Transverse colon (tissue), 3 donors: ENCODE data around the gene CA6.

ENCODE experiments used
- EP300 ChIP-seq: sonication (generic); formaldehyde crosslinking; IDR thresholded peaks from one replicate; pipeline ENCODE4 v1.6.1; 2017; ENCODE audit warnings: antibody characterized with exemption, low read depth
- POLR2A ChIP-seq: fragments of 450-650 bp; IDR thresholded peaks from one replicate; pipeline ENCODE4 v1.6.1; 2016; ENCODE audit warnings: antibody characterized with exemption, mild to moderate bottlenecking, moderate library complexity
- TF ChIP-seq, protein P1 (sequence below), 5 experiments: fragments of 200-600 bp in 3 of 5; fragments of 450-650 bp in 2 of 5; sonication (generic) in 3 of 5; IDR thresholded peaks; 1 replicate in 2 of 5; 2 replicates in 3 of 5; pipeline ENCODE4 v1.5.1; 2016 to 2017; ENCODE audit warnings: antibody characterized with exemption in 5 of 5, inconsistent platforms in 3 of 5, mild to moderate bottlenecking in 2 of 5, moderate library complexity in 1 of 5

DNA sequence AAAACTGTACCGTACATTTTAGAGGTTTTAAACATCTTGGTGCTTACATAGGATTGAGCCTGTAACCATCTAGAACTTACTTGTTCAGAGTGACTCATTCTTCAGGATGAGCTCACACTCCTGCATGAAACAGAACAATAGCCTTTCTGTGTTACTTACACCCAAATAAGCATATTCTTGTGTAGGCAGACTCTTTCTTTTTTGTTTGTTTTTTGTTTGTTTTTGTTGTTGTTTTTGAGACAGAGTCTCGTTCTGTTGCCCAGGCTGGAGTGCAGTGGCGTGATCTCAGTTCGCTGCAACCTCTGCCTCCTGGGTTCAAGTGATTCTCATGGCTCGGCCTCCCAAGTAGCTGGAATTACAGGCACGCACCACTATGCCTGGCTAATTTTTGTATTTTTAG is 3.8 kb upstream of the CA6 start:
- TF ChIP-seq, protein P1, sequence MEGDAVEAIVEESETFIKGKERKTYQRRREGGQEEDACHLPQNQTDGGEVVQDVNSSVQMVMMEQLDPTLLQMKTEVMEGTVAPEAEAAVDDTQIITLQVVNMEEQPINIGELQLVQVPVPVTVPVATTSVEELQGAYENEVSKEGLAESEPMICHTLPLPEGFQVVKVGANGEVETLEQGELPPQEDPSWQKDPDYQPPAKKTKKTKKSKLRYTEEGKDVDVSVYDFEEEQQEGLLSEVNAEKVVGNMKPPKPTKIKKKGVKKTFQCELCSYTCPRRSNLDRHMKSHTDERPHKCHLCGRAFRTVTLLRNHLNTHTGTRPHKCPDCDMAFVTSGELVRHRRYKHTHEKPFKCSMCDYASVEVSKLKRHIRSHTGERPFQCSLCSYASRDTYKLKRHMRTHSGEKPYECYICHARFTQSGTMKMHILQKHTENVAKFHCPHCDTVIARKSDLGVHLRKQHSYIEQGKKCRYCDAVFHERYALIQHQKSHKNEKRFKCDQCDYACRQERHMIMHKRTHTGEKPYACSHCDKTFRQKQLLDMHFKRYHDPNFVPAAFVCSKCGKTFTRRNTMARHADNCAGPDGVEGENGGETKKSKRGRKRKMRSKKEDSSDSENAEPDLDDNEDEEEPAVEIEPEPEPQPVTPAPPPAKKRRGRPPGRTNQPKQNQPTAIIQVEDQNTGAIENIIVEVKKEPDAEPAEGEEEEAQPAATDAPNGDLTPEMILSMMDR (IDR thresholded peaks at IDR 0.05): no peak
- TF ChIP-seq EP300: no peak
- no peak for TF ChIP-seq POLR2A
